Measurements from ENCODE around the gene DRG2. TPM values are rescaled to one million over a fixed set of nuclear protein-coding genes. Genes with fewer than 3 reads are reported as not detected.

DRG2 gene
- total and polyA plus RNA-seq, 2 donors (not counting 1 experiment from before 2014, with no cell fraction given), result 58.7 to 67.8 TPM

DNA sequence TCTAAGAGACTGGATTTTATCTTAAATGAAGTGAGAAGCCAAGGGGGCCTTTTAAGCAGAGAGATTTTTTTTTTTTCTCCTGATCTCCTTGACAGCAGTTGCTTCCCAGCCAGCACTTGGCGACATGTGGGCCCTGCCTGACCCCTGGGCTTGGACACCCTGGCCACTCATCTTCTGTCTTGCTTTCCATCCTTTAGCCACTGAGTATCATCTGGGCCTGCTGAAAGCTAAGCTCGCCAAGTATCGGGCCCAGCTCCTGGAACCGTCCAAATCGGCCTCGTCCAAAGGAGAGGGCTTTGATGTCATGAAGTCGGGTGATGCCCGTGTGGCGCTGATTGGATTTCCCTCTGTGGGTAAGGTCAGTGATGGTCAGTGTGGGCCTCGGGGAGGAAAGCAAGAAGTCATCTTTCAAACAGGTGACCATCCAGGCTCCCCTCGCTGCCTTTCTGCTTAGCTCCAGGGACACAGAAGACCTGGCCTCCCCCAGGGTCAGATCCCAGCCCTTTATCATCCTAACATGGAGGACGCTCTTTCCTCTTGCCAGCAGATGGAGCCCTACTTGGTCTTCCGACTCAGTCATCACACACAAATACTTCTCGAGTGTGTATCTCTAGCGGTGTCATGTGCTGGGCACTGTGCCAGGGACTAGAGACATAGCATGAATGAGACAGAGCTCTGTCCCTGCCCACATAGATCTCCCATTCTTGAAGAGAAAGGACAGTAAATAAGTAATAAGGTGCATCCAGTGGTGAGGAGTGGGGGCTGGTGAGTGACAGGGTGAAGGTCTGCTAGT lies 6.1 kb downstream of the DRG2 start:
- ChIA-PET CTCF (no interaction called here), POLR2A (no interaction called here)
- no peak overlapping the region for H3K4me3 Mint-ChIP-seq
- H2AFZ ChIP-seq (ENCODE audit: insufficient read depth, low read depth, low read length, poor library complexity, severe bottlenecking), result no peak overlapping the region
- H3K4me1 Mint-ChIP-seq, result peaks cover 9% of the 10 kb centered on the region
- peaks cover 0 to 45% of the 10 kb centered on the region in 2 experiments for H3K36me3 ChIP-seq (replicated peaks in 1 of 2; ENCODE audit: control extremely low read depth in 1 of 2, control insufficient read depth in 1 of 2, extremely low read depth in 1 of 2, insufficient read depth in 2 of 2, low read length in 1 of 2)
- no peaks in the 10 kb centered on the region for H3K9me3 ChIP-seq (ENCODE audit: control extremely low read depth in 1 of 3, control insufficient read depth in 2 of 3, insufficient read depth in 1 of 3, low read length in 2 of 3)
- no peaks in the 10 kb centered on the region for H3K27me3 ChIP-seq (replicated peaks in 1 of 4; ENCODE audit: control extremely low read depth in 1 of 4, control insufficient read depth in 3 of 4, insufficient read depth in 4 of 4, low read length in 3 of 4)
- 97% methylated on average over 14 of the region's 15 CpGs for WGBS (ENCODE audit: insufficient coverage)
- H3K4me1 ChIP-seq (ENCODE audit: control insufficient read depth in 2 of 2, insufficient read depth in 2 of 2, low read length in 2 of 2), result peaks cover 2 to 5% of the 10 kb centered on the region in 2 donors
- no peak for TF ChIP-seq EZH2 (IDR thresholded peaks at IDR 0.05; ENCODE audit: borderline replicate concordance, insufficient read depth, low read depth, low read length, poor library complexity, severe bottlenecking)
- TF ChIP-seq, protein P1, sequence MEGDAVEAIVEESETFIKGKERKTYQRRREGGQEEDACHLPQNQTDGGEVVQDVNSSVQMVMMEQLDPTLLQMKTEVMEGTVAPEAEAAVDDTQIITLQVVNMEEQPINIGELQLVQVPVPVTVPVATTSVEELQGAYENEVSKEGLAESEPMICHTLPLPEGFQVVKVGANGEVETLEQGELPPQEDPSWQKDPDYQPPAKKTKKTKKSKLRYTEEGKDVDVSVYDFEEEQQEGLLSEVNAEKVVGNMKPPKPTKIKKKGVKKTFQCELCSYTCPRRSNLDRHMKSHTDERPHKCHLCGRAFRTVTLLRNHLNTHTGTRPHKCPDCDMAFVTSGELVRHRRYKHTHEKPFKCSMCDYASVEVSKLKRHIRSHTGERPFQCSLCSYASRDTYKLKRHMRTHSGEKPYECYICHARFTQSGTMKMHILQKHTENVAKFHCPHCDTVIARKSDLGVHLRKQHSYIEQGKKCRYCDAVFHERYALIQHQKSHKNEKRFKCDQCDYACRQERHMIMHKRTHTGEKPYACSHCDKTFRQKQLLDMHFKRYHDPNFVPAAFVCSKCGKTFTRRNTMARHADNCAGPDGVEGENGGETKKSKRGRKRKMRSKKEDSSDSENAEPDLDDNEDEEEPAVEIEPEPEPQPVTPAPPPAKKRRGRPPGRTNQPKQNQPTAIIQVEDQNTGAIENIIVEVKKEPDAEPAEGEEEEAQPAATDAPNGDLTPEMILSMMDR (IDR thresholded peaks at IDR 0.05), result no peak
- no peak overlapping the region for H3K27ac Mint-ChIP-seq
- no peak overlapping the region for H3K9ac ChIP-seq (ENCODE audit: low read length)
- H3K27me3 Mint-ChIP-seq, result no peaks in the 10 kb centered on the region
- DNase-seq, result no peak
- H3K79me2 ChIP-seq (ENCODE audit: control insufficient read depth, insufficient read depth, low read length), result peaks cover 7% of the 10 kb centered on the region
- H3K9me3 Mint-ChIP-seq (ENCODE audit: insufficient read depth), result no peaks in the 10 kb centered on the region
- no peak for ATAC-seq (ENCODE audit: low read depth)
- H3K4me3 ChIP-seq (ENCODE audit: control extremely low read depth in 1 of 5, extremely low read depth in 1 of 5, insufficient read depth in 1 of 5, low read depth in 2 of 5, low read length in 4 of 5), result no peak overlapping the region
- H4K20me1 ChIP-seq (ENCODE audit: control insufficient read depth, insufficient read depth, low read length, poor library complexity, severe bottlenecking), result peaks cover 11% of the 10 kb centered on the region
- H3K4me2 ChIP-seq (replicated peaks; ENCODE audit: low read depth, low read length, poor library complexity, severe bottlenecking), result no peak overlapping the region
- no peak overlapping the region for H3K27ac ChIP-seq (ENCODE audit: low read length in 2 of 2)
- intact Hi-C loops (cut with micrococcal nuclease), result no loop called here

DNA sequence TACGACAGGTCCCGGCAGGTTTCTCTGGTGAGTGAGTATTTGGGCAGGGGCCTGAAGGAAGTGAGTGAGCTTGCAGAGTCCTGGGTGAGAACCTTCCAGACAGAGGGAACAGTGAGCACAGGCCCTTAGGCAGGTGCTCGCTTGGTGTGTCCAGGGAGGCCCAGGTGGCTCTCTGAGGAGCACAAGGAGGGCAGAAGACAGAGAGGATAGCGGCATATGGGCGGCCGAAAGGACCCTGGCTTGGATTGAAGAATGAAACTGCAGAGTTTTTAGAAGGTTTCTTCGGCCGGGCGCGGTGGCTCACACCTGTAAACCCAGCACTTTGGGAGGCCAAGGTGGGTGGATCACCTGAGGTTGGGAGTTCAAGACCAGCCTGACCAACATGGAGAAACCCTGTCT lies 6.7 kb downstream of the DRG2 start:
- Histone ChIP-seq H3K27me3 (replicated peaks in 1 of 4; ENCODE audit: control extremely low read depth in 1 of 4, control insufficient read depth in 3 of 4, insufficient read depth in 4 of 4, low read length in 3 of 4) (no peaks in the 10 kb centered on the region), H3K79me2 (ENCODE audit: control insufficient read depth, insufficient read depth, low read length) (peaks cover 2% of the 10 kb centered on the region), H3K4me1 (ENCODE audit: control insufficient read depth in 2 of 2, insufficient read depth in 2 of 2, low read length in 2 of 2) (no peaks in the 10 kb centered on the region), H3K27ac (ENCODE audit: low read length in 2 of 2) (no peak overlapping the region), H4K20me1 (ENCODE audit: control insufficient read depth, insufficient read depth, low read length, poor library complexity, severe bottlenecking) (peaks cover 11% of the 10 kb centered on the region), H3K9ac (ENCODE audit: low read length) (no peak overlapping the region), H3K9me3 (ENCODE audit: control extremely low read depth in 1 of 3, control insufficient read depth in 2 of 3, insufficient read depth in 1 of 3, low read length in 2 of 3) (no peaks in the 10 kb centered on the region), H2AFZ (ENCODE audit: insufficient read depth, low read depth, low read length, poor library complexity, severe bottlenecking) (no peak overlapping the region), H3K36me3 (replicated peaks in 1 of 2; ENCODE audit: control extremely low read depth in 1 of 2, control insufficient read depth in 1 of 2, extremely low read depth in 1 of 2, insufficient read depth in 2 of 2, low read length in 1 of 2) (peaks cover 0 to 50% of the 10 kb centered on the region in 2 experiments), H3K4me3 (ENCODE audit: control extremely low read depth in 1 of 5, extremely low read depth in 1 of 5, insufficient read depth in 1 of 5, low read depth in 2 of 5, low read length in 4 of 5) (no peak overlapping the region), H3K4me2 (replicated peaks; ENCODE audit: low read depth, low read length, poor library complexity, severe bottlenecking) (no peak overlapping the region)
- Mint-ChIP-seq H3K4me3 (no peak overlapping the region), H3K27me3 (no peaks in the 10 kb centered on the region), H3K9me3 (ENCODE audit: insufficient read depth) (no peaks in the 10 kb centered on the region), H3K27ac (no peak overlapping the region), H3K4me1 (peaks cover 5% of the 10 kb centered on the region)
- intact Hi-C loops (cut with micrococcal nuclease), result no loop called here
- ChIA-PET CTCF (no interaction called here), POLR2A (no interaction called here)
- 99% methylated on average over 6 of the region's 10 CpGs for WGBS (ENCODE audit: insufficient coverage)
- ATAC-seq (ENCODE audit: low read depth) (no peak), DNase-seq (no peak)
- TF ChIP-seq, protein P1 (IDR thresholded peaks at IDR 0.05), result no peak
- no peak for TF ChIP-seq EZH2 (IDR thresholded peaks at IDR 0.05; ENCODE audit: borderline replicate concordance, insufficient read depth, low read depth, low read length, poor library complexity, severe bottlenecking)

Data from B cell (primary cell).